Endothelial cell of umbilical vein (primary cell): ENCODE measurements around the gene TEX54. TPM values are rescaled to one million over a fixed set of nuclear protein-coding genes. Genes with fewer than 3 reads are reported as not detected.

ENCODE experiments used
- BruUV-seq: library from RNA; stranded (reverse); fragments of 400-500 nt; replicated peaks from 2 replicates; lab custom pipeline; 2021; lab: Mats Ljungman, UMichigan
- CTCF ChIA-PET: fragments of 300-600, 350-600 bp; sonication (Branson Sonifier 250); formaldehyde crosslinking; loops from one replicate; lab custom pipeline; 2021; ENCODE audit warnings: antibody characterized with exemption, inconsistent platforms; lab: Charles Lee
- POLR2A ChIA-PET: fragments of 300-600, 350-600 bp; sonication (Branson Sonifier 250); formaldehyde crosslinking; loops from one replicate; lab custom pipeline; 2021; ENCODE audit warnings: antibody characterized with exemption, inconsistent platforms; lab: Charles Lee
- DNase-seq: peaks from one replicate; pipeline ENCODE4 v3.0.0-alpha.2; 2011; ENCODE audit warnings: low read depth, low spot score
- FAIRE-seq: peaks from 2 replicates; lab custom pipeline; 2011; peaks lifted over from hg19 to GRCh38; lab: Jason Lieb, UNC
- H2AFZ ChIP-seq: 2 replicates; pipeline ENCODE4 v1.6.0; 2012; ENCODE audit warnings: low read depth, low read length, control low read depth, inconsistent platforms
- H3K27ac ChIP-seq: 2 replicates; pipeline ENCODE4 v1.5.1; 2011; ENCODE audit warnings: low read depth, mild to moderate bottlenecking, control low read depth, low read length, moderate library complexity; ENCODE audit not compliant: insufficient read depth
- H3K27me3 ChIP-seq, 2 experiments: 2 replicates each; pipeline versions ENCODE4 v1.6.0 to v1.6.1; 2011; ENCODE audit warnings: low read length in 2 of 2, mixed read lengths in 1 of 2; ENCODE audit not compliant: control insufficient read depth in 2 of 2, insufficient read depth in 2 of 2
- H3K36me3 ChIP-seq, 2 experiments: 2 replicates in 1 of 2; 3 replicates in 1 of 2; pipeline ENCODE4 v1.5.1; 2011; ENCODE audit warnings: low read length in 2 of 2, mild to moderate bottlenecking in 1 of 2, moderate library complexity in 1 of 2; ENCODE audit not compliant: control insufficient read depth in 2 of 2, insufficient read depth in 2 of 2; ENCODE audit errors: extremely low read depth in 1 of 2
- H3K4me1 ChIP-seq: 3 replicates; pipeline ENCODE4 v1.5.1; 2011; ENCODE audit warnings: mild to moderate bottlenecking, low read length; ENCODE audit not compliant: control insufficient read depth, insufficient read depth; ENCODE audit errors: extremely low read depth
- H3K4me2 ChIP-seq: 2 replicates; pipeline ENCODE4 v1.6.1; 2011; ENCODE audit warnings: low read length, control low read depth, mixed read lengths; ENCODE audit not compliant: insufficient read depth
- H3K4me3 ChIP-seq, 3 experiments: fragments of 200-600 bp in 1 of 3; sonication (generic), shearing (Covaris generic) in 1 of 3; replicated peaks in 1 of 3; 2 replicates each; pipeline ENCODE4 v1.5.1; 2011 to 2016; ENCODE audit warnings: control low read depth in 3 of 3, low read length in 3 of 3, mild to moderate bottlenecking in 2 of 3, inconsistent platforms in 1 of 3, low read depth in 1 of 3, moderate library complexity in 1 of 3; ENCODE audit not compliant: insufficient read depth in 1 of 3
- H3K79me2 ChIP-seq: 2 replicates; pipeline ENCODE4 v1.6.0; 2012; ENCODE audit warnings: low read length, inconsistent platforms; ENCODE audit not compliant: control insufficient read depth, insufficient read depth
- H3K9ac ChIP-seq: replicated peaks from 2 replicates; pipeline ENCODE3; 2011; ENCODE audit warnings: low read length, control low read depth; ENCODE audit not compliant: insufficient read depth; ENCODE audit errors: extremely low read depth
- H3K9me1 ChIP-seq: replicated peaks from 3 replicates; pipeline ENCODE4 v1.6.0; 2011; ENCODE audit warnings: mild to moderate bottlenecking, low read length; ENCODE audit not compliant: control insufficient read depth, insufficient read depth; ENCODE audit errors: extremely low read depth
- H3K9me3 ChIP-seq: replicated peaks from 2 replicates; pipeline ENCODE4 v1.5.1; 2012; ENCODE audit warnings: low read length, inconsistent platforms; ENCODE audit not compliant: control insufficient read depth, insufficient read depth
- H4K20me1 ChIP-seq: replicated peaks from 2 replicates; pipeline ENCODE3; 2011; ENCODE audit warnings: mild to moderate bottlenecking, low read length; ENCODE audit not compliant: control insufficient read depth, insufficient read depth; ENCODE audit errors: extremely low read depth
- CTCF ChIP-seq, 2 donors: IDR thresholded peaks; 1 replicate in 1 of 2; 2 replicates in 1 of 2; pipeline ENCODE4 v1.5.1; 2011; ENCODE audit warnings: low read length in 2 of 2, mild to moderate bottlenecking in 2 of 2, moderate library complexity in 2 of 2, control low read depth in 1 of 2, inconsistent platforms in 1 of 2, low read depth in 1 of 2; ENCODE audit not compliant: insufficient read depth in 1 of 2; ENCODE audit errors: extremely low read depth in 1 of 2
- GATA2 ChIP-seq: IDR thresholded peaks from 2 replicates; pipeline ENCODE4 v1.7.0; 2011; ENCODE audit warnings: low read depth, mild to moderate bottlenecking, moderate library complexity, mixed read lengths, low read length; ENCODE audit not compliant: insufficient read length, insufficient read depth
- JUN ChIP-seq: IDR thresholded peaks from 2 replicates; pipeline ENCODE4 v1.6.1; 2011; ENCODE audit warnings: borderline replicate concordance, low read depth; ENCODE audit not compliant: insufficient read length, insufficient read depth
- POLR2A ChIP-seq: IDR thresholded peaks from 2 replicates; pipeline ENCODE4 v1.6.1; 2012; ENCODE audit warnings: low read depth, mild to moderate bottlenecking, control low read depth, low read length
- POLR2AphosphoS5 ChIP-seq: IDR thresholded peaks from 2 replicates; pipeline ENCODE4 v1.6.1; 2012; ENCODE audit warnings: low read depth, mild to moderate bottlenecking, control low read depth, low read length, moderate library complexity; ENCODE audit not compliant: insufficient read depth
- dilution Hi-C: fragments of 300-500 bp; cut with MboI; formaldehyde crosslinking; loops from one replicate; pipeline ENCODE4 v1.15.0; 2019; ENCODE audit warnings: low sequenced_read_pairs; ENCODE audit not compliant: extremely low pct_ligation_motif_present
- intact Hi-C: fragments of 100-400 bp; cut with micrococcal nuclease; formaldehyde crosslinking; loops from one replicate; pipeline ENCODE4 v1.10.0; 2022
- polyA plus RNA-seq, 4 experiments: library from polyadenylated mRNA; depleted of rRNA in 3 of 4; stranded (reverse) in 3 of 4; unstranded in 1 of 4; fragments of >200 nt; gene quantifications; 2 replicates each; pipeline versions ENCODE4 v1.2.1 to v1.2.3, GENCODE V29; 2011 to 2012; ENCODE audit warnings: missing spikeins in 1 of 4
- total RNA-seq: library from RNA; stranded (reverse); gene quantifications from 2 replicates; pipeline ENCODE4 v1.2.3, GENCODE V29; 2021

The TEX54 gene
- total and polyA plus RNA-seq, 2 donors (not counting 3 experiments of a cell fraction or from before 2014, with no cell fraction given), result not detected

- peaks cover 11% of the 10 kb centered on the region for H3K4me1 ChIP-seq
- peak within 1 kb of the TSS; percentile 54 for H3K27ac ChIP-seq
- peaks cover 27% of the 10 kb centered on the region for H3K79me2 ChIP-seq
- dilution Hi-C loops (no loop called here), intact Hi-C loops (loop anchor here (1.0 to 2.0 kb wide), 3 partner anchors 13 to 65 kb away; partner anchors contain the start of genes HNRNPUL2, STX5 and TEX54)
- DNase-seq (peak; percentile 81), FAIRE-seq (peak; percentile 95)
- H3K27me3 ChIP-seq, result no peaks in the 10 kb centered on the region
- H3K36me3 ChIP-seq, result peaks cover 20 to 42% of the 10 kb centered on the region in 2 experiments
- peak within 1 kb of the TSS; percentile 43 for H3K4me2 ChIP-seq
- H3K4me3 ChIP-seq, result peak within 1 kb of the TSS; percentile 17 to 65 (median 36)
- no peaks in the 10 kb centered on the region for H3K9me1 ChIP-seq
- BruUV-seq, result no TSS peak
- peak within 1 kb of the TSS; percentile 42 for H3K9ac ChIP-seq
- peak within 1 kb of the TSS; percentile 5 for H2AFZ ChIP-seq
- no peaks in the 10 kb centered on the region for H4K20me1 ChIP-seq
- no peaks in the 10 kb centered on the region for H3K9me3 ChIP-seq
- TF ChIP-seq GATA2, result no peak
- TF ChIP-seq POLR2A, result peak; percentile 96
- no peak for TF ChIP-seq CTCF (IDR thresholded peaks at IDR 0.05; ENCODE audit: extremely low read depth in 1 of 2, insufficient read depth in 1 of 2, low read depth in 1 of 2, low read length in 2 of 2)
- no peak for TF ChIP-seq JUN
- peak; percentile 99 for TF ChIP-seq POLR2AphosphoS5
- CTCF ChIA-PET, result no interaction called here
- POLR2A ChIA-PET, result interaction anchor here (1.1 to 1.3 kb wide), 3 partner anchors 20 to 50 kb away, joined by 3 to 6 read pairs (median 4); partner anchors contain the start of gene TAF6L
Observed at GRCh38 chr11:62791501-62792201, 41.0 kb downstream of the TEX54 start, which contains the start of gene TMEM223. TMEM223 (minus strand) TSS chr11:62792006; CDS start chr11:62791994, 12 bp downstream.
